Globus pallidus (tissue), 1 donor: ENCODE measurements around the gene RBM11.
"Not testable (repeated sequence)": the region's sequence is repeated elsewhere in the genome, so short reads cannot be mapped to it uniquely, and the experiment has no call there.

Source experiments
- DNase-seq: peaks from one replicate; pipeline ENCODE4 v3.0.0-alpha.2; 2015; ENCODE audit warnings: low spot score

RBM11 gene

DNA sequence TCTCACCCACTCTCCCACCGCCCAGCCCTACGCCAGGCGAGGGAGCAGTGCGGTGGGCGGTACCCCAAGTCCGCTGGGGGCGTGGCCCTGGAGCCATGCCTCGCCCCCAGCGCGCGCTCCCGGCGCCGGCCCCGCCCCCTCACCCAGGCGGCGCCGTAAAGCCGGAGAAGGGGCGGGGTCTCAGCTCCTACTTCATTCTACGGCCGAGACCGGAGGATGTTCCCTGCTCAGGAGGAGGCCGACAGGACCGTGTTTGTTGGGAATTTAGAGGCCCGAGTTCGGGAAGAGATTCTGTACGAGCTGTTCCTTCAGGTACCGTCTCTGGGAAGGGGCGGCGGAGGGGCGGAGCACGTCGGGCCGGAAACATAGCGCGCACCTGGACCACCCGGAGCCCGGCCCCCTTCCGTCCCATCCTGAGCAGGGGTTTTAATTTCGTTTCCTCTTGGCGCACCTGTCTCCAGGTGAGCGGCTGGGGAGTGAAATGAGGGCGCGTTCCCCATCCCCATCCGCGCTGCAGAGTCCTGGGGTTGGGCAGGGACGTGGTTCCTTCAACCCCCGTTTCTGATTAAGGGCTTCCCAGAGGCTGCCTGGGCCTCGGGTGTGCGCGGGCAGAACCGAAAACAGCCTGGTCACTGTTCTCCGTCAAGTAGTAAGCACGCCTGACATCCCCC is at the start of gene RBM11:
Gene RBM11 (plus strand): TSS at position 187 of the 671 bp plus-strand sequence. CDS start 30 bp downstream, at position 217.
- DNase-seq: peak; percentile 63

DNA sequence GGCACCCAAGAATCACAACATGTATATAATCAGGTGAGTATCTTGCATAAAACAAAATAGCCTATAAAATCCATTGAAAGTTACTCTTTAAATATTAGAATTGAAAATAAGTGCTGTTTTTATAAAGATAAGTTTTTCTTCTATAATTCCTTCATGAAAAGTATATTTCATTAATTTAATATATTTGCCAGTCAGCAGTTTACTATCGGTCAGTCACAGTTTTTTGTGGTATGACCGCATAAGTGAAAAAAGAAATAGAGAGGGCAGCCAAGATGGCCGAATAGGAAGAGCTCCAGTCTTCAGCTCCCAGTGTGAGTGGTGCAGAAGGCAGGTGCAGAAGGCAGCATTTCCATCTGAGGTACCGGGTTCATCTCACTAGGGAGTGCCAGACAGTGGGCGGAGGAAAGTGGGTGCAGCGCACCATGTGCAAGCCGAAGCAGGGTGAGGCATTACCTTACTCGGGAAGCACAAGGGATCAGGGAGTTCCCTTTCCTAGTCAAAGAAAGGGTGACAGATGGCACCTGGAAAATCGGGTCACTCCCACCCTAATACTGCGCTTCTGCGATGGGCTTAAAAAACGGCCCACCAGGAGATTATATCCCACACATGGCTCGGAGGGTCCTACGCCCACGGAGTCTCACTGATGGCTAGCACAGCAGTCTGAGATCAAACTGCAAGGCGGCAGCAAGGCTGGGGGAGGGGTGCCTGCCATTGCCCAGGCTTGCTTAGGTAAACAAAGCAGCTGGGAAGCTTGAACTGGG is 49.3 kb upstream of the RBM11 start:
- not testable (repeated sequence) for DNase-seq

GRCh38 chr21:14206222-14206621 is 9.7 kb upstream of the RBM11 start:
- DNase-seq: no peak

DNA sequence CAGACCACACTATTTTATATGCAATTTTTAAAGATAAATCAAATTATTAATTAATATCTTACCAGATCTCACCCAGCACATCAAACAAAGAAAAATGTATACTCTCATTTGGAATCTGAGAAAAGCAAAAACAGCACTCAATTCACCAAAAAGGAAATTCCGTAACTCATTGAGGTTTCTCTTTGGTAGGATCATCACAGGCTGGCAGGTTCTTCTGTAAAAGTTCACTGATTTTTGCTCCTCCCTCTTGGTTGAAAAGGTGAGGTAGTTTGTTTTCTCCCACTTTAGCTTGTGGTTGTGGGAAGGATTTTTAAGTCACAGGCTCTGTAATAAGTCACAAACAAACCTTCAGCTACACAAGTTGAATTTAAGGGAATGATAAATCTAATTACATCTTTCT is 5.2 kb upstream of the RBM11 start, which contains the start of gene LIPI:
Gene LIPI (minus strand): TSS at position 218 of the 400 bp plus-strand sequence. CDS start 110 bp downstream, at position 108.
- no peak for DNase-seq

- no peak for DNase-seq
These were observed 2.8 kb upstream of the RBM11 start for GRCh38 chr21:14213164-14213563.

DNA sequence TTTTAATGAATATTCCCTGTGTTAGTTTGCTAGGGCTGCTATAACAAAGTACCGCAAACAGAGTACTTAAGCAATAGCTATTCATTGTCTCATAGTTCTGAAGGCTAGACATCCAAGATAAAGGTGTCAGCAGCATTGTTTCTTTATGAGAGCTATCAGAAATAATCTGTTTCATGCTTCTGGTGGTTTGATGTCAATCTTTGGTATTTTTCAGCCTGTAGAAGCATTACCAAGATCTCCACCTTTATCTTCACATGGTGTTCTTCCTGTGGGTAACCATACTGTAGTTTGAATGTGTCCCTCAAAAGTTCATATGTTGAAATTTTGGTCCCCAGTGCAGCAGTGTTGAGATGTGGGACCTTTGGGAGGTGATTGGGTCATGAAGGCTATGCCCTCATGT is 7.4 kb downstream of the RBM11 start:
- DNase-seq: no peak

DNA sequence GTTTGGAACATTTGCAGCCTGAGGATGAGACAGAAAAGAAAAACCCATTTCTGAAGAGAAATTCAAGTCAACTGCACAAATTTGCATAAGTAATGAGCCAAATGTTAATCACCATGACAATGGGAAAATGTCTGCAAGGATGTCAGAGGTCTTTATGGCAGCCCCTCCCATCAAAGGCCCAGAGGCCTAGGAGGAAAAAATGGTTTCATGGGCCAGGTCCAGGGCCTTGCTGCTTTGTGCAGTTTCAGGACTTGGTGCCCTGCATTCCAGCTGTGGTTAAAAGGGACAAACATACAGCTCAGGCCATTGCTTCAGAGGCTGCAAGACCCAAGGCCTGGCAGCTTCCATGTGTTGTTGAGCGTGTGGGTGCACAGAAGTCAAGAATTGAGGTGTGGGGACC is 13.4 kb downstream of the RBM11 start:
- DNase-seq: no peak

GRCh38 chr21:14235101-14235500 is 19.1 kb downstream of the RBM11 start:
- DNase-seq: no peak

DNA sequence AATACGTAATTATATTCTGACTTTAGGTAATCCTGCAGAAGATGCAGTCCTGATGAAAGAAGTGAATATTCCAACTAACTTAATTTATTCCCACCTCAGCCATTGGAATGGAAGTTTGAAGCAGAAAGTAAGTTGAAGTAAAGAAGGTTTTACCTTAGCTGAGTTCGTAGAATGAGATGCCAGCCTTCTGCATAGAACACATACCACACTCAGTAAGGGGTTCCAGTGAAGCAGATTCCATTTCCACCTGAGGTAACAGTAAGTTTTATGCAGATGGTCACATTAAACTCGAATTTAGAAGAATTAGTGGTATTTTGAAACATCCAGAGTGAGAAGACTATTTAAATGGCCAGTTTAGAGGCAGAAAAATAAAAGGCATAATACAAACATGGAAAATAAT is 20.2 kb downstream of the RBM11 start:
- DNase-seq: no peak

DNA sequence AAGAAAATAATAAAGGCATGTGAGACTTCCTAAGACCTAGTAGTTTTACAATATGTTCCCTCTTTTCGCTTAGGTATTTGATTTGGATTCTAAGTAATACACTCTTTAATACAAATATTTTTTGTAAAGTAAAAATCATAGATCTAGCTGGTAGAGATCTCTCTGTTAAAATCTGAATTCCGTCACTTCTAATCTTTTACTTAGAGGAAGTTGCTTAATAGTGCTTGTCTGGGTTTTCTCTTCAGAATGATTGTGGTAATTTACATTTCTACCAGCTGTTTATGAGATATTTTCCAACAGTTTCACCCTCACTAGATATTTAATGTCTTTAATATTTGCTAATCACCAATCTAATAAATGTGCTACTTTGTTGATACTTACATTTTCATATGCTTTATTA is 23.3 kb downstream of the RBM11 start:
- no peak for DNase-seq

DNA sequence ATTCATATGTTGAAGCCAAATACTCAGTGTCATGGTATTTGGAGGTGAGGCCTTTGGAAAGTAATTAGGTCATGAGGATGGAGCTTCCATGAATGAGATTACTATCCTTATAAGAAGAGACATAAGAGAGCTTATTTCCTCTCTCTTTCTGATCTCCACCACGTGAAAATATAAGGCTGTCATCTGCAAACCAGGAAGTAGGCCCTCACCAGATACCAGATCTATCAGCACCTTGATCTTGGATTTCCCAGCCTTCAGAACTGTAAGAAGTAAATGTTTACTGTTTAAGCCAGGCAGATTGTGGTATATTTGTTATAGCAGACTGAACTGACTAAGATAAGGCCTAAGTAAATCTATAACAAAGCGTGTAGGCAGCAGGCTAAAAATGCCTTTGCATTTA is 25.3 kb downstream of the RBM11 start:
- no peak for DNase-seq

DNA sequence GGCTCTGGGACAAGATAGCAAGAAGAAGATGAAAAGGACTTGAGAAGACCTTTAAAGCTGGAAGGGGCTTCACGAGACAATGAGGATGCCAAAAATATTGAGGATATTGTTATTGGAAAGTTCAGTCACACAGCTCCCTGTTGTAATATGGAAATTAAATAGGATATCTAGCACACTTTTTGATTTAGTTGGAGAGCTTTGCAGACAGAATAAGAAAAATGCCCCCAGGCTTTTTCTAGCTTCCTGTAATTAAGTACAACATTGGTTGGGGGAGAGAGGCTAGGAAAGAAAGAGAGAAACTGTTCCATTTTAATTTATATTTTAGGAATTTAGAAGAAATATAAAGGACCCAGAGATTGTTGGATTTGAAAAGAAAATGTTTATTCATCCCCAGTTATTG is 27.5 kb downstream of the RBM11 start:
- DNase-seq: no peak

DNA sequence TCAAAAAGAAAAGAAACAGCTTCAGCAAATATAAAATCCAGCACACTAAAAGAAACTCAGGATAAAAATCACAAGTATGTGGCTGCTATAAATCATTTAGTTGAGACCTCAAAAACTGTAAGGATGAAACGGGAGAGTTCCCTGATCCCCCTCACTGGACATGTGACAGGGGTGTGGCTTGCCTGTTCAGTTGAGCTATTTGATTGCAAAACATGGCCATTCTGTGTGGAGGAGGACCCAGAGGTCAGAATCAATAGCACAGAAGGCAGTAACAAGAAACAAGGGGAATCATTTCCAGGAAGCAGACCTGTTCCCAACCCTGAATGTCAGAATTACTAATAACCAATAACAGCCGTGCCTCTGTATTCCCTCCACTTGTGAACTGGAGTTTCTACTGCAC is 27.9 kb downstream of the RBM11 start:
- DNase-seq: no peak

DNA sequence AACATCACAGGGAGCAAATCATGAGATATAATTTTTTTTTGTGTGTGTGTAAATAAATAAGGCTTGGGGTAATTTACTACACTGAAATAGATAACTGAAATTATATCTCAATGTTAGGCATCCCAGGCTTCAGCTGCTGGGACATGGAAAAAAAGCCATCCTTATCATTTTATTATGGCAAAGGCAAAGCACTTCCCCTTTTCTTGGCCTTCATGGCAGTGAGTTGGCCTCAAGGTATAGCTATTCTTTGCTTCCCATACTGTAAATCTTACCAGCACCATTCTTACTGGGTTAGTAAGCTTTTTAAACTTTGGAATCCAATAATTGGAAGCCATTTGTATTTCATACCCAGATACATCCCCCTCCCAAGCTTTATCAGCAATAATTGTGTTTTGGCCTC is 29.0 kb downstream of the RBM11 start:
- no peak for DNase-seq

- no peak for DNase-seq
These were observed 29.8 kb downstream of the RBM11 start for GRCh38 chr21:14245711-14246110.

DNA sequence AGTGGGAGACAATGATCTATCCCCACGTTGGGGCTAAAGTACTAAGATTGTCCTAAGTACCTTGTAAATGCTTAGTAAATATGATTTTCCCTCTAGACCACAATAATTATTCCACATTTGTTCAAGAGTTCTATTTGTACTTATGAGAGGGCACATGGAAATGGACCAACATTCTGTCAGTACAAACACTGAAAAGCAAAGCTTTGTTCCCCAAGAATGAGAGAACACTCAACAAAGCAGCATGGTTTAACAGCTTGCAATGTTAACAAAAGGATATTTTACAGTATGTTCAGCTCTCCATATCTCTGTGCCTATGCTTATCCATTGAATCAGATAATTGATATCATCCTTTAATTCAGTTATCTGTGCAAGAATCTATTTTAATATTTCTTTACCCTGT is 35.4 kb downstream of the RBM11 start:
- DNase-seq: peak; percentile 30

DNA sequence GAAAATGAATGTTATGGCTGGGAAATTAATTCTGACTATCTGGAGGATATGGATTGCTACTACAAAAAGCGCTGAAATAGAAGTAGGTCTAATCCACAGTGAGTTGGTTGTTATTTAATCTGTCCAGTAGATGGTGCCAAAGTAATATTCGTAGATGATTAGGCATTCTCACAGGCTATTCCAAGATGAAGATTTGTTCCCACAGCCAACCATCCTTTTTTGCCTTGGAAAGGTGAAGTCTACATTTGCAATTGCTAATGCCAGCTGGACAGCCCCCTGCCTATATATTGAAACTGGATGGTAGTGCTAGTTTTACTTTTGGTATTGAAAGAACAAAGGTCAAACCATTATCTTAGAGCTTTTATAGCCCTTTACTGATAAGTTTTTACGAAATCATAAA is 43.8 kb downstream of the RBM11 start:
- peak; percentile 62 for DNase-seq

- no peak for DNase-seq
These were observed 44.3 kb downstream of the RBM11 start for GRCh38 chr21:14260174-14260764.

DNA sequence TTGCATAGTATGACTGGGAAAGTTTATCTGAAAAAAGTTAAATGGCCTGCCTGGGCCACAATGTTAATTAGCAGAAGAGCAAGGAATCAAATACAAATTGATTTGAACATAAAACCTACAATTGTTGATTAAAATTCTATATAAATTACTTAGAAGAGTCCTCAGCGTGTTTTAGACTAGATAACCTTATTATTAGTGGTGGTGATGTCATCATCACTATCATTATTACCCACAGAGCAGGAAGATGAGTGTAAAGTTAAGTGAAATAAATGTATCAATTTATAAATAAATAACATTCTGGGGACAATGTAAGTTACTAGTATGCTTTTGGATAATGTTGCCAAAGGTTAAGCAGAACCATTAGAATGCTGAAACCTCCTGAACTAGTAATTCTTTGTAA is 46.1 kb downstream of the RBM11 start:
- DNase-seq: no peak

GRCh38 chr21:14263879-14264278 is 47.9 kb downstream of the RBM11 start:
- no peak for DNase-seq

DNA sequence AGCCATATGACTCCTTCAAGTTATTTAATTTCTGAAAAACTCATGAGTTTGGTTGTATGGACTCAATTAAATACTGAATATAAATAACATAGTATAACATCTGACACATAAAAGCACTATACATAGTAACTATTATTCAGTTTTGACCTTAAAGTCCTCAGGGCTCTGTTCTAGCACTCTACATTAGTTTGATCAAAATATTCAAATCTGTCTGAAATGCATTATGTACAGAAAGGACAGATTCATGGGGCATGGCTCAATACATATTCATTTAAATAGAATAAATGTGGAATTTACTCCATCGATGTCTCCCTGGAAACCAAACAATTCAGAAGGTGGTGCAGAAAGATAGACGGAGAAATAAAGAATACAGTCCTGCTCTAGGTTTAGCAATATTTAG is 49.1 kb downstream of the RBM11 start:
- no peak for DNase-seq

- DNase-seq: no peak
These were observed 51.1 kb downstream of the RBM11 start for GRCh38 chr21:14267076-14267475.

DNA sequence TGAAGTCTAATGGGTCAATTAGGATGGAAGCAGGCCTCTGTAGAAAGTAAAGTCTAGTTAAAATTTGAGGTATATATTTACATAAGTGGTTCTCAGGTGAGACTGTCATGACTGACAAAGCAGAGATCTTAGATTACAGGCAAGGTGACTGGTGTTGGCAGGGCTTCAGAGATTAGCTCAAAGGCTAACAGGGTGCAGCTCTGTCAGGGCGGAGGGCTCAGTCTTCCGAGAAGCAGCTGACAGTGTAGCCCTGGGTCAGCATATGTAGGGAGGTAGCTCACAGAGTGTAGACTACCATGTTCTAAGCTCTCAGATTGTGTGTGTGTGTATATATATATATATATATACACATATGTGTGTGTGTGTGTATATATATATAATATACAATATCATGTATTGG is 54.7 kb downstream of the RBM11 start:
- no peak for DNase-seq
